Activated T-helper 1 cell treated with Interleukin-2 at 50 U/mL for 16 hours (primary cell): ENCODE measurements around the gene MCM3.

ENCODE experiments used
- DNase-seq: peaks from one replicate; pipeline ENCODE4 v3.0.0-alpha.2; 2020; ENCODE audit warnings: low read depth

MCM3 gene

GRCh38 chr6:52249078-52249477, 35.5 kb downstream of the MCM3 start:
- DNase-seq = no peak

GRCh38 chr6:52245425-52245824, 39.1 kb downstream of the MCM3 start:
- no peak for DNase-seq

- DNase-seq = no peak
Measured at GRCh38 chr6:52244400-52244799, 40.1 kb downstream of the MCM3 start, which contains the start of gene IL17F. Gene IL17F, minus strand, starts transcription at chr6:52244500. Its CDS starts 71 bp downstream, at chr6:52244429.

- DNase-seq = no peak
Measured at GRCh38 chr6:52243282-52243893, 41.2 kb downstream of the MCM3 start.

DNA sequence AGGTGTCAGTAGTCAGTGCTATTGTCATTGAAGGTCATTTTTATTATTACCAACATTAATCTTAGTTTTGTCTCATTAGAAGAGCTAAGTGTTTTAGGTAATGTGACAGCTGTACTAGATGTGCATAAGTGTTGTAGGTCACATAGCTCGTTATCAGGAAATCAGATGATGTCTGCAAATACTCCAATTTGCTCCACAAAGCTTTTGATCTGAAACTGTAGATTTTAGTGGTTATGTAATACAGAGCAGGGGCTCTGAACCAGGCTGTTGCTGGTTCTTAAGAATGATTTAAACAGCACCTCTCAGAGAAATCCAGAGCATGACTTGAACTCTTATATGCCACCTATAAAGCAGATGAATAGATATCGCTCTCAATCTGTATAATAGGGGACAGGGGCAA, 42.7 kb downstream of the MCM3 start:
- DNase-seq = no peak

GRCh38 chr6:52233975-52234823, 50.3 kb downstream of the MCM3 start:
- no peak for DNase-seq

GRCh38 chr6:52233005-52233404, 51.5 kb downstream of the MCM3 start:
- DNase-seq = no peak

DNA sequence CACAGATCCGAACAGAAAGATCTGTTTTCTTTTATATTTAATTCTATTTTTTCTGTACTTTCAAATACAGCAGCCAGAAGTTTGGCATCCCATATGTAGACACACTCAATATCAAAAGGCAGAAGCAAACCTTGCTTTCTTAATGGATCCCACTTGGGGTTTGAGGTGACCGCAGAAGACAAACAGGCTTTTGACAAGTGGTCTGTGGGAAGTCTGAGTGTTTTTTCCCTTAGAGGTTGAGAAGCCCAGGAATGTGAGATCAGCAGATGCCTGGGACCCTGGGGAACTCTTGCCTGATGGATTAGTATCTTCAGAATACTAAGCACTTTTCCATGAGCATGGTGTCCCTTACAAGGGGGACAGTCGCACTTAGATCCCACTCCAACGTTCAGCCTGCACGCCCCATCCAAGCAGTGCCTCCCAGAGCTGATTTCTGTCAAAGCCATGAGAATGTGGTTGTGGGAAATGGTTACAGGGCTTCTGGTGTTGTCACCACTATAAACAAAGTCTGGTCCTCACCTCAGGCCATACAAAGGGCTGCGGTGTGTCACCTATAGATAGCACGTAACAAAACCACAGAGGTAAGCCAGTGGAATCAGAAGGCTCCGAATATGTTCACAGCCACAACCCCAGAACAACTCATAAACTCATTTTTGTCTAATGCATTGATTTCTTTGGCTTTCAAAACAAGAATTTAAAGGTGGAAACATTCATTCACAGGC, 53.0 kb downstream of the MCM3 start:
- DNase-seq = no peak

GRCh38 chr6:52230685-52231084, 53.9 kb downstream of the MCM3 start:
- no peak for DNase-seq

DNA sequence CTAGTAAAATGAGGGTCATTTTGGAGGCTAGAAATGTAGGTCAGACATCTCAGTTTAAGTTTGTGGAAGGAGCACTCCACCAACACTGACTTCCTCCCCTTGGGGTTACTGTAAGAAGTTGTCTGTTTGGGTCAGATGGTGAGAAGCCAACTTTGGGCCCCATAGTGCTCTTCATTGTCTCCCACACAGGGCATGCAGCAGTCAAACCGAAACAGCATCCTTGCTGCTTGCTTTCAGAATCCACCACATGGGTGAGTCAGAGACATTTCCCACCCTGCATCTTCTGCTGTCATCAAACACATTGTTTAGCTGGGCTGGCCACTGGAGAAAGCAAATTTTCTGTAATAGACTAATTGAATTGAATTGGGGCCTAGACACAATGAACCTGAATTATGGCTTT, 57.0 kb downstream of the MCM3 start:
- no peak for DNase-seq

DNA sequence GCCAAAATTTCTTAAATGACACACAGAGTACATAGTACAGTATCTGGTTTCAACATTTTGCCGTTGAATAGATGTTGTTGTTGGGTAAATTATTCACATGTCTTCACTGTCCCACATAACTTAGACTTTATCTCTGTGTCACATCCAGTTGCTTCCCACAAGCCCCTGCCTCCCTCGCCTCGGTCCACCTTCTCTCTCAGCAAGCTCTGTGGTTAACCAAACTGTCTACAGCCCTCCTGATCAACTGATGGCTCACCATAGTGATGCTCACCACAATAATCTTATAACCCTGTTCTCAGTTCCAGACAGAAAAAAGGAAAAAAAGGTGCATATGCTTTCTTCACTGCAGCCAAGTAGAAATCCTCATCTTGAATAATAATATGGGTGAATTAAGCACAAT, 63.2 kb downstream of the MCM3 start:
- no peak for DNase-seq

DNA sequence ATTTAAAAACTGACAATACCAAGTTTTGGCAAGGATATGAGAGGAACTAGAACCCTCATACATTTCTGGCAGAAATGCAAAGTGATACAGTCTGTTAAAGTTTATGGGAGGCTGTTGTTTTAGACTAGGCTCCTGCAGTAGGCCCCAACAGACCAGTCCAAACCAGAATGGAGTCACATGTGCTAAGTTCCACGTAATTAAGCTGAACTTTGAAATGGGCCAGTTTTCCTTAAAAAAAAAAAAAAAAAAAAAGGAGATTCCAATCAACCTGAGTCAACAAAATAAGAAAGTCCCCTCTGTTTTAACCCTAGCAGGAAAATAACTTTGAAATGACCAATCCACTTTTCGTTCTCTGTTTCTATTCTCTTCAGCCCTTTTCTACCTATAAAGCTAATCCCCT, 66.8 kb downstream of the MCM3 start:
- no peak for DNase-seq

DNA sequence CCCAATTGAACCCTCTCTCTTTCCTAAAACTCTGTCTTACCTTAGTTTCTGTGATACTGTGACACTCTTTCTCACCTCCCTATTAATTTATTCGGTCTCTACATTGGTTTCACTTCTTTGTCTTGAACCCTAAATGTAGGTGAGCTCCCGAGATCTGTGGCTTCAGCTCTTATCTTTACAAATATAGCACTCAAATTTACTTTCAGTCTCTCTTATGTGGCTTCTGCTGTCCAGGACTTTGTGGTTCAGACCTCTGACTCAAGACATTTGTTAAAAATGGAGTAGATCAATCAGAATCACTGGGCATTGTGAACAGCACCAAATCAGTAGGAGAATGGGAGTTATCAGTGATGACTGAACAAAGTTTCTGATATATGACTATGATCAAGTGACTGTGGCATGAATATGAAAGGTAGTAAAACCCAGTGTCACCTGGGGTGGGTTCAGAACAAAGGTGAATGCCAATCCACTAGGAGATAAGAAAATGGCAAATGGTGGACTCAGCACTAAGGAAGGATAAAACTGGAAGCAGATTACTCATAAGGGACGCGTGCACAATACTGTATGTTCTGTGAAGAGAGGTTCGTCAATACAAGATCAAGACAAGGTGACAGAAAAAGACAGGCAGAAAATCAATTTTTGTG, 67.5 kb downstream of the MCM3 start:
- no peak for DNase-seq

DNA sequence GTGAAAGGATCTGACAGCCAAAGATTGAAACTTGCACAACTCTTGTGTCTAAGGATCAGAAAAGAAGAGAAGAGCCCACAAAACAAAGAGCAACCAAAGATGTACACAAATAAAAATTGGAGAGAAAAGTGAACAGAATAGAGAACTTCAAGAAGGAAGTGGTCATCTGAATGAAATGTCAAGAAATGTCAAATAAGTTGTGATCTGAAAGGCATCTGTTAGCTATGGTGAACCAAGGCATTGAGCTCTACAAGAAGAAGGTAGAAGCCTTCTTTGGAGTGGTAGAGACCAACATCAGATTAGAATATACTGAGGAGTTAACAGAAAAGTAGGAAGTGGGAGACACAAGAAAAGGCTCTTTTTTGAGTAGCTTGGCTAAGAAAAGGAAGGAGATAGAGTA, 68.8 kb downstream of the MCM3 start:
- no peak for DNase-seq
